RWPE2 (cell line): Measurements from ENCODE around the gene LCE3D.

Experiments
- ATAC-seq: fragments of 200-7000 bp; cut with Tn5 transposase; 3 replicates; pipeline ENCODE4 v1.9.1; 2021; ENCODE audit warnings: low read depth
- DNase-seq: peaks from one replicate; pipeline ENCODE4 v3.0.0-alpha.2; 2020; ENCODE audit warnings: low spot score
- H3K27ac ChIP-seq: fragments of 450-650 bp; 2 replicates; pipeline ENCODE4 v1.5.1; 2017; ENCODE audit warnings: mild to moderate bottlenecking; ENCODE audit not compliant: poor library complexity, severe bottlenecking
- H3K27me3 ChIP-seq: fragments of 250-450 bp; sonication (Bioruptor Pico); 2 replicates; pipeline ENCODE4 v1.5.1; 2021; ENCODE audit warnings: mild to moderate bottlenecking, moderate library complexity; ENCODE audit not compliant: insufficient read depth, poor library complexity, severe bottlenecking
- H3K36me3 ChIP-seq: fragments of 250-450 bp; sonication (Bioruptor Pico); 2 replicates; pipeline ENCODE4 v1.5.1; 2020; ENCODE audit warnings: low read depth, mild to moderate bottlenecking, moderate library complexity
- H3K4me1 ChIP-seq: fragments of 250-450 bp; sonication (Bioruptor Pico); 2 replicates; pipeline ENCODE4 v1.5.1; 2021; ENCODE audit warnings: mild to moderate bottlenecking, moderate library complexity; ENCODE audit not compliant: insufficient read depth, poor library complexity, severe bottlenecking
- H3K4me3 ChIP-seq: fragments of 250-450 bp; sonication (Bioruptor Pico); 2 replicates; pipeline ENCODE4 v1.5.1; 2021; ENCODE audit warnings: mild to moderate bottlenecking, moderate library complexity; ENCODE audit not compliant: severe bottlenecking
- H3K9me3 ChIP-seq: fragments of 250-450 bp; sonication (Bioruptor Pico); 2 replicates; pipeline ENCODE4 v1.5.1; 2021; ENCODE audit warnings: mild to moderate bottlenecking, moderate library complexity; ENCODE audit not compliant: severe bottlenecking
- TF ChIP-seq, protein P1 (sequence below): fragments of 450-650 bp; IDR thresholded peaks from one replicate; pipeline ENCODE4 v1.5.1; 2017; ENCODE audit warnings: mild to moderate bottlenecking, moderate library complexity; ENCODE audit not compliant: poor library complexity, severe bottlenecking

The LCE3D gene, protein sequence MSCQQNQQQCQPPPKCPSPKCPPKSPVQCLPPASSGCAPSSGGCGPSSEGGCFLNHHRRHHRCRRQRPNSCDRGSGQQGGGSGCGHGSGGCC

DNA sequence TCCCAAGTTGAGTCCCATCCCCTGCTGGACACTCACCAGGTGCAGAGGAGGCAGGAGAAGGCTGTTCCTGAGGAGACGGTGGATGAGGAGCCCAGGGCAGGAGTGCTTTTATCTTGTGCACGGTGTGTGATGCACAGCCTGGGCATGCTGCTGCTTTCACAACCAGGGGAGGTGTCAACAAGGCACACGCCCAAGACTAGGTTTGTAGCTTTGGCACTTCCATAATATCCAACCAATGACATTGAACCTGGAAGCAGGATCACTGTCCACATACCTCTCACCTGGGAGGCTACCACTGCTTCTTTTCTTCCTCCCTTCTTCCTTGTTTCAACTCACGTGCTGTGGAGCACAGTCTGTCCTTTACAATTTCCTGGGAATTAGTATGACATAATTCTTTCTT lies at the start of gene LCE3D:
LCE3D (minus strand) TSS at position 84 of the 400 bp plus-strand sequence. CDS start 580 bp downstream, outside the sequence.
- no peaks in the 10 kb centered on the region for H3K36me3 ChIP-seq
- TF ChIP-seq, protein P1, sequence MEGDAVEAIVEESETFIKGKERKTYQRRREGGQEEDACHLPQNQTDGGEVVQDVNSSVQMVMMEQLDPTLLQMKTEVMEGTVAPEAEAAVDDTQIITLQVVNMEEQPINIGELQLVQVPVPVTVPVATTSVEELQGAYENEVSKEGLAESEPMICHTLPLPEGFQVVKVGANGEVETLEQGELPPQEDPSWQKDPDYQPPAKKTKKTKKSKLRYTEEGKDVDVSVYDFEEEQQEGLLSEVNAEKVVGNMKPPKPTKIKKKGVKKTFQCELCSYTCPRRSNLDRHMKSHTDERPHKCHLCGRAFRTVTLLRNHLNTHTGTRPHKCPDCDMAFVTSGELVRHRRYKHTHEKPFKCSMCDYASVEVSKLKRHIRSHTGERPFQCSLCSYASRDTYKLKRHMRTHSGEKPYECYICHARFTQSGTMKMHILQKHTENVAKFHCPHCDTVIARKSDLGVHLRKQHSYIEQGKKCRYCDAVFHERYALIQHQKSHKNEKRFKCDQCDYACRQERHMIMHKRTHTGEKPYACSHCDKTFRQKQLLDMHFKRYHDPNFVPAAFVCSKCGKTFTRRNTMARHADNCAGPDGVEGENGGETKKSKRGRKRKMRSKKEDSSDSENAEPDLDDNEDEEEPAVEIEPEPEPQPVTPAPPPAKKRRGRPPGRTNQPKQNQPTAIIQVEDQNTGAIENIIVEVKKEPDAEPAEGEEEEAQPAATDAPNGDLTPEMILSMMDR: no peak
- no peaks in the 10 kb centered on the region for H3K27me3 ChIP-seq
- peak within 1 kb of the TSS; percentile 35 for H3K27ac ChIP-seq
- ATAC-seq: peak; percentile 88
- no peak within 1 kb of the TSS for H3K4me3 ChIP-seq
- H3K9me3 ChIP-seq: no peaks in the 10 kb centered on the region
- H3K4me1 ChIP-seq: peaks cover 9% of the 10 kb centered on the region
- DNase-seq: no peak

DNA sequence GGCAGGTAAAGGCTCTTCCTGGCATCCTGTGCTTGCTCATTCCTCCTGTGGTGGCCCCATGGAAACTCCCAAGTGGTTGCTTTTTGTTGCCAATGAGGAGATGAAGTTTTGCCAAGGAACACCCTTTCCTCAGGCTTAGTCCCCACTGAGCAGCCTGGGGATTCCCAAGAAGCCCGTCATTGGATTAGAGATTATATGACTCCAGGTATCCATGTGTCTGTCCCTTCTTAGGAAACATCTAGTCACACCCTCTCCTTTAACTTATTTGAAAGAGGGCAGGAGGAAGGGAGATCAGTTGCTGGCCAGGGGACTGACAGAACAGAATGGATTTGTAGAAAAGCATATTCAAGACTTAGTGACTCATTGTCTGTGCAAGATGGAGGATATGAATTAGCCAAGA lies 46.4 kb upstream of the LCE3D start:
- Histone ChIP-seq H3K4me3 (no peak overlapping the region), H3K36me3 (no peaks in the 10 kb centered on the region), H3K9me3 (no peaks in the 10 kb centered on the region), H3K4me1 (no peaks in the 10 kb centered on the region), H3K27me3 (no peaks in the 10 kb centered on the region), H3K27ac (no peak overlapping the region)
- no peak for ATAC-seq
- TF ChIP-seq, protein P1: no peak
- no peak for DNase-seq

DNA sequence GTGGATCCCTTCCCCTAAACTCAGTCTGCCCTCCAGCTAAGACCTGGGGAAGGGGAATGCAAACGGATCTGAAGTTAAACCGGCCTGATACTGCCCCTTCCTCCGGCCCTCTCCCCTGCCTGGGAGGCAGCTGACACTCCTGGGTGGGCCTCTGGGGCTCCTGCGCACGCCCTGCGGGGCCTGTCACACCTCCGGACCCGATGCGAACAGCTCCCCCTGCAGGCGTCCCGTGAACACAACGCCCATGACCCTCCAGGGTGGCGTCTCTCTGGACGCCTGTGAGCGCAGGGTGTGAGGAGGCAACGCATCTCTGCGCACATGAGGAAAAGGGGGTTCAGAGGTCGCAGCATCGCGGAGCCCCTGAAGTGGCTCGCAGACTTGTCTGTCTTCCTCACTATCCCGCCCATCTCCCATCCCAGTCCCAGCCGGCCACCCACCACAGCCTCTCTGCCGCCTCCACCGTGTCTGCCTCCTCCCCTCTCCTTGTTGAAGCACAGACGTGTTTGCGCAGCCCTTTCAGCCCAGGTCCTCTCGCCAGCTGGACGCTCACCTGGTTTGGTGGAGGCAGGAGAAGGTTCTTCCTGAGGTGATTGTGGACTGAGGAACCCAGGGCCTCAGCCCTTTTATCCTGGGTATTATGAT lies 43.0 kb upstream of the LCE3D start:
- no peaks in the 10 kb centered on the region for H3K36me3 ChIP-seq
- H3K27me3 ChIP-seq: no peaks in the 10 kb centered on the region
- H3K27ac ChIP-seq: no peak overlapping the region
- no peak overlapping the region for H3K4me3 ChIP-seq
- ATAC-seq: no peak
- no peaks in the 10 kb centered on the region for H3K4me1 ChIP-seq
- no peaks in the 10 kb centered on the region for H3K9me3 ChIP-seq
- no peak for DNase-seq
- TF ChIP-seq, protein P1: peak; percentile 9

DNA sequence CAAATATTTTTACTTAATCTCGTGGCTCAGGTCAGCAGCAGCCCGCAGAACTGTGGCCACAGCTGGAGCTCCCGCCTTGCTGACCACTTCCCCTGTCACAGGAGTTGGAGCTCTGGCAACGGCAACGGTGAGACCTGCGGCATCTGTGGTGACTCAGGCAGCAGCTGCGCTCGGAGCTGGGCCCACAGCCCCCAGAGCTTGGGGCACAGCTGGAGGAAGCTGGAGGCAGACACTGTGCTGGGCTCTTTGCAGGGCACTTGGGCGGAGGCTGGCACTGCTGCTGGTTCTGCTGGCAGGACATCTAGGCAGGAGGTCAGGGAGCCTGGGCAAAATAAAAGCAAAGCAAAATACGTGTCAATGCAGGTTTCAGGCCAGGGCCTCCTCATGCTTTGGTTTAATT lies 42.5 kb upstream of the LCE3D start, which contains the start of gene LCE3A:
LCE3A (minus strand) TSS at position 301 of the 400 bp plus-strand sequence; CDS start at position 301, 0 bp downstream.
- Histone ChIP-seq H3K27me3 (no peaks in the 10 kb centered on the region), H3K4me3 (no peak within 1 kb of the TSS), H3K4me1 (no peaks in the 10 kb centered on the region), H3K27ac (no peak within 1 kb of the TSS), H3K36me3 (no peaks in the 10 kb centered on the region), H3K9me3 (no peaks in the 10 kb centered on the region)
- TF ChIP-seq, protein P1: no peak
- DNase-seq (no peak), ATAC-seq (no peak; the same call in 2 of the 3 replicates)

DNA sequence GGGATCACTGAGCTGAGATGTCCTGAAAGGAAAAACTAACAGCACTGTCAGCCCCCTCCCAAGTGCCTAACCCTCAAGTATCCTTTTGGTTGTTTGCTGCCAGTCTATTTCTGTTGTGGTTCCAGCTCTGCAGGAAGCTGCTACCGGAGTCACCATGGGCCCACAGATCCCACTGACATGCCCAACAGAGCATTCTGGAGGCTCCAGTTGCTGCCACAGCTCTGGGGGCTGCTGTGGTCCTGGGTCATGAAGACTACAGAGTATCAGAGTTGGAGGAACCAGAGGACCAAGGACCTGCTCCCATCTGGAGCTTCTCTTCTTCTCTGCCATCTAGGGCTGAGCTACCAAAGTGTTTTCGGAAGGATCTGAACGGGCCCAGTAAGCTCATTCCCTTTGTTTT lies 41.7 kb upstream of the LCE3D start:
- no peaks in the 10 kb centered on the region for H3K9me3 ChIP-seq
- DNase-seq: no peak
- H3K36me3 ChIP-seq: no peaks in the 10 kb centered on the region

More for the DNA sequence above, 41.7 kb upstream of the LCE3D start:
- H3K4me3 ChIP-seq: no peak overlapping the region
- H3K27me3 ChIP-seq: no peaks in the 10 kb centered on the region
- no peaks in the 10 kb centered on the region for H3K4me1 ChIP-seq
- TF ChIP-seq, protein P1: no peak
- no peak overlapping the region for H3K27ac ChIP-seq
- no peak for ATAC-seq
